Liver (tissue), 3 donors: Measurements from ENCODE around the gene RASAL2.

Source experiments
- ATF3 ChIP-seq: IDR thresholded peaks from 2 replicates; pipeline ENCODE4 v1.6.1; 2016; ENCODE audit warnings: antibody characterized with exemption
- CTCF ChIP-seq: fragments of 150-350 bp; IDR thresholded peaks from 2 replicates; pipeline ENCODE4 v1.5.1; 2017; ENCODE audit warnings: improper control_type of control experiment, low read depth, low read length; ENCODE audit not compliant: missing input control
- EGR1 ChIP-seq, 2 donors: IDR thresholded peaks; 2 replicates each; pipeline ENCODE4 v1.6.1; 2016 to 2018; ENCODE audit warnings: antibody characterized with exemption in 2 of 2, low read depth in 2 of 2
- FOXA1 ChIP-seq: IDR thresholded peaks from 2 replicates; pipeline ENCODE4 v1.6.1; 2016; ENCODE audit warnings: antibody characterized with exemption
- GABPA ChIP-seq, 2 donors: IDR thresholded peaks in 1 of 2; conservative IDR thresholded peaks in 1 of 2; 2 replicates each; pipeline ENCODE4 v1.6.1; 2016; ENCODE audit warnings: antibody characterized with exemption in 2 of 2, mild to moderate bottlenecking in 1 of 2, moderate library complexity in 1 of 2
- NR2F2 ChIP-seq: IDR thresholded peaks from 2 replicates; pipeline ENCODE4 v1.6.1; 2016; ENCODE audit warnings: antibody characterized with exemption
- RAD21 ChIP-seq, 2 donors: IDR thresholded peaks; 2 replicates each; pipeline ENCODE4 v1.6.1; 2016; ENCODE audit warnings: antibody characterized with exemption in 2 of 2, mild to moderate bottlenecking in 2 of 2
- REST ChIP-seq: IDR thresholded peaks from 2 replicates; pipeline ENCODE4 v1.6.1; 2016; ENCODE audit warnings: antibody characterized with exemption, mild to moderate bottlenecking
- RXRA ChIP-seq, 2 donors: IDR thresholded peaks; 2 replicates each; pipeline ENCODE4 v1.6.1; 2017 to 2018; ENCODE audit warnings: antibody characterized with exemption in 2 of 2, mild to moderate bottlenecking in 1 of 2
- SP1 ChIP-seq: IDR thresholded peaks from 2 replicates; pipeline ENCODE4 v1.6.1; 2018; ENCODE audit warnings: antibody characterized with exemption, mild to moderate bottlenecking
- TAF1 ChIP-seq: conservative IDR thresholded peaks from 2 replicates; pipeline ENCODE4 v1.6.1; 2016; ENCODE audit warnings: antibody characterized with exemption, mild to moderate bottlenecking
- YY1 ChIP-seq: IDR thresholded peaks from 2 replicates; pipeline ENCODE4 v1.6.1; 2016; ENCODE audit warnings: antibody characterized with exemption, mild to moderate bottlenecking
- TF ChIP-seq, protein P1 (sequence below): IDR thresholded peaks from 2 replicates; pipeline ENCODE4 v1.6.1; 2016; ENCODE audit warnings: antibody characterized with exemption
- donor health status: healthy.
- donor health status: healthy.

DNA sequence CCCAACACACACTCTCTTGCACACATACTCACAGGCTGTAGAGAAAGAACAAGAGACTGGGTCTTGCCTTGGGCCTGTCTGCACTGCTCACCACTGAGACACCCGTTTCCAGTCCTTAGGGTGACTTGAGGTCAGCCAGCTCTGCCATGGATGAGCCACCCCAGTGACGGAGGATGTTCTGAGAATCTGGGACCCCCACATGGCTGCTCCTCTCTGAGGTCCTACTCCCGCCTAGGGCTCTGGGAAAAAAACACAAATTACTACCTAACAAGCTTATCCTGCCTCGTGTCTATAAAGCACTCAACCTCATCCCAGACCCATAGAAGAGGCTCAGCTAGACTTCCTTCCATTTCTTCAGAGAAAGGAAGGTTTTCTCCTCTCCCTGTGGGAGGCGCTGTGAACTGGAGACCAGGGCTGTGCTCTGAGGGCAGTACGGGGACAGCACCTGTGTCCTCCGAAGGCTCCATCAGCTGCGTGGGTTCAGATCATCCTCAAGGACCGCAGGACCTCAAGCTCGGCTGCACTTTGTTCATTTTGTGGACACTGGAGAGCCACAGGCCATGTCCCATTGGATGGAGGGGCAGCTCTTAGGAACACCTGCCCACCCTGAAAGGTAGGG, 407.1 kb downstream of the RASAL2 start:
- no peak for TF ChIP-seq CTCF
- TF ChIP-seq TAF1, result no peak
- no peak for TF ChIP-seq YY1
- TF ChIP-seq, protein P1, sequence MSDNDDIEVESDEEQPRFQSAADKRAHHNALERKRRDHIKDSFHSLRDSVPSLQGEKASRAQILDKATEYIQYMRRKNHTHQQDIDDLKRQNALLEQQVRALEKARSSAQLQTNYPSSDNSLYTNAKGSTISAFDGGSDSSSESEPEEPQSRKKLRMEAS, result no peak
- TF ChIP-seq GABPA (IDR thresholded peaks at IDR 0.05 in 1 of 2, conservative IDR thresholded peaks at IDR 0.05 in 1 of 2), result no peak
- no peak for TF ChIP-seq RXRA (IDR thresholded peaks at IDR 0.05)
- no peak for TF ChIP-seq NR2F2
- TF ChIP-seq RAD21 (IDR thresholded peaks at IDR 0.05), result no peak
- TF ChIP-seq REST, result no peak
- TF ChIP-seq ATF3, result no peak
- no peak for TF ChIP-seq SP1
- no peak for TF ChIP-seq EGR1 (IDR thresholded peaks at IDR 0.05; ENCODE audit: low read depth in 2 of 2)
- TF ChIP-seq FOXA1, result no peak
